ENCODE results near the gene CCDC197. TPM values are rescaled to one million over a fixed set of nuclear protein-coding genes. Genes with fewer than 3 reads are reported as not detected.

The CCDC197 gene
- total RNA-seq, 4 donors from 2014 or later, result not detected

DNA sequence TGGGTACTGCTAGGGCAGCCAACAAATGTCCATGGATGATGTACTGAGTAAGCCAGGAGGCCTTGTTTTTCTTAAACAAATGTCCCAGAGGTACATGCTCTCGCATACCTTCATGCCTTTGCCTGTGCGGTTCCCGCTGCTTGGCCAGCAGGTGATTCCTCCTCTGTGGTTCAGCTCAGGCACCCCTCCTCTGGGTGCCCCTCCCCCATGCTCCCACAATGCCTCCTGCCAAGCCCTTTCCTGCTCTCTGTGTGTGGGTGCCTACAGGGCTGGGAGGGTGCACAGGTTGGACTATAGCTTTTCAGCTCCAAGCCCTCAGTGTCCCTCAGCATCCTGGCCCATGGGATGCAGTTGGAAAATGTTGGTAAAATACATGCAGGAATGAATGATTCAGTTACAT is 44.3 kb upstream of the CCDC197 start:
- no peak for DNase-seq (ENCODE audit: extremely low spot score)
- Histone ChIP-seq H3K4me3 (no peak overlapping the region), H3K27me3 (no peaks in the 10 kb centered on the region), H3K4me1 (peaks cover 36 to 69% (median 65%) of the 10 kb centered on the region in 4 donors), H3K9me3 (no peaks in the 10 kb centered on the region), H3K27ac (replicated peaks in 1 of 4) (peak overlapping the region; percentile 76 to 94 (median 85)), H3K36me3 (peaks cover 0 to 66% (median 39%) of the 10 kb centered on the region in 4 donors)
- TF ChIP-seq POLR2AphosphoS5 (IDR thresholded peaks at IDR 0.05) (no peak), POLR2A (IDR thresholded peaks at IDR 0.05; ENCODE audit: low read depth) (no peak), CTCF (IDR thresholded peaks at IDR 0.05) (no peak), EP300 (IDR thresholded peaks at IDR 0.05) (no peak)
- WGBS, result no CpG with 5 or more reads among the region's 3 CpGs
- intact Hi-C loops (cut with DNase I), result no loop called here

- peaks cover 40 to 73% (median 69%) of the 10 kb centered on the region in 4 donors for H3K4me1 ChIP-seq
- H3K27ac ChIP-seq (replicated peaks in 1 of 4), result peak overlapping the region; percentile 76 to 94 (median 85)
Observed at GRCh38 chr14:93953263-93953662, 43.8 kb upstream of the CCDC197 start.

GRCh38 chr14:93953739-93954515 is 43.2 kb upstream of the CCDC197 start:
- 71% methylated on average over 13 of the region's 18 CpGs for WGBS
- H3K36me3 ChIP-seq, result peaks cover 0 to 58% (median 37%) of the 10 kb centered on the region in 4 donors
- TF ChIP-seq EP300 (IDR thresholded peaks at IDR 0.05) (no peak), POLR2A (IDR thresholded peaks at IDR 0.05; ENCODE audit: low read depth) (no peak), CTCF (IDR thresholded peaks at IDR 0.05) (no peak), POLR2AphosphoS5 (IDR thresholded peaks at IDR 0.05) (no peak)
- peaks cover 46 to 80% (median 76%) of the 10 kb centered on the region in 4 donors for H3K4me1 ChIP-seq
- no peaks in the 10 kb centered on the region for H3K27me3 ChIP-seq
- no peaks in the 10 kb centered on the region for H3K9me3 ChIP-seq
- intact Hi-C loops (cut with DNase I), result no loop called here
- peak overlapping the region; percentile 76 to 94 (median 85) for H3K27ac ChIP-seq (replicated peaks in 1 of 4)
- DNase-seq (ENCODE audit: extremely low spot score), result no peak
- no peak overlapping the region for H3K4me3 ChIP-seq

More at GRCh38 chr14:93953263-93953662, 43.8 kb upstream of the CCDC197 start:
- intact Hi-C loops (cut with DNase I), result no loop called here
- Histone ChIP-seq H3K36me3 (peaks cover 0 to 65% (median 39%) of the 10 kb centered on the region in 4 donors), H3K9me3 (no peaks in the 10 kb centered on the region), H3K27me3 (no peaks in the 10 kb centered on the region), H3K4me3 (no peak overlapping the region)
- TF ChIP-seq POLR2AphosphoS5 (IDR thresholded peaks at IDR 0.05) (peak; percentile 39 to 47), CTCF (IDR thresholded peaks at IDR 0.05) (peak in 2 of 3 experiments; percentile 20 to 23), POLR2A (IDR thresholded peaks at IDR 0.05; ENCODE audit: low read depth) (no peak)
- DNase-seq (ENCODE audit: extremely low spot score), result no peak
- 39% methylated on average over 9 of the region's 14 CpGs for WGBS

- Histone ChIP-seq H3K27ac (replicated peaks in 1 of 4) (peak overlapping the region; percentile 76 to 94 (median 85)), H3K4me3 (no peak overlapping the region), H3K9me3 (no peaks in the 10 kb centered on the region), H3K27me3 (no peaks in the 10 kb centered on the region), H3K4me1 (peaks cover 50 to 85% (median 81%) of the 10 kb centered on the region in 4 donors), H3K36me3 (peaks cover 0 to 53% (median 34%) of the 10 kb centered on the region in 4 donors)
- intact Hi-C loops (cut with DNase I), result no loop called here
- TF ChIP-seq POLR2A (IDR thresholded peaks at IDR 0.05; ENCODE audit: low read depth) (no peak), POLR2AphosphoS5 (IDR thresholded peaks at IDR 0.05) (no peak), EP300 (IDR thresholded peaks at IDR 0.05) (no peak), CTCF (IDR thresholded peaks at IDR 0.05) (no peak)
- WGBS, result 68% methylated on average over 2 of the region's 4 CpGs
- DNase-seq (ENCODE audit: extremely low spot score), result no peak
Observed at GRCh38 chr14:93954516-93954830, 42.6 kb upstream of the CCDC197 start.

Data from esophagus muscularis mucosa (tissue), 4 donors.